Endothelial cell of umbilical vein (primary cell): ENCODE measurements around the gene HLA-DPA1. TPM values are rescaled to one million over a fixed set of nuclear protein-coding genes. Genes with fewer than 3 reads are reported as not detected.

Experiments used
- BruUV-seq: library from RNA; stranded (reverse); fragments of 400-500 nt; replicated peaks from 2 replicates; lab custom pipeline; 2021; lab: Mats Ljungman, UMichigan
- CTCF ChIA-PET: fragments of 300-600, 350-600 bp; sonication (Branson Sonifier 250); formaldehyde crosslinking; loops from one replicate; lab custom pipeline; 2021; ENCODE audit warnings: antibody characterized with exemption, inconsistent platforms; lab: Charles Lee
- POLR2A ChIA-PET: fragments of 300-600, 350-600 bp; sonication (Branson Sonifier 250); formaldehyde crosslinking; loops from one replicate; lab custom pipeline; 2021; ENCODE audit warnings: antibody characterized with exemption, inconsistent platforms; lab: Charles Lee
- DNase-seq: peaks from one replicate; pipeline ENCODE4 v3.0.0-alpha.2; 2011; ENCODE audit warnings: low read depth, low spot score
- FAIRE-seq: peaks from 2 replicates; lab custom pipeline; 2011; peaks lifted over from hg19 to GRCh38; lab: Jason Lieb, UNC
- H2AFZ ChIP-seq: 2 replicates; pipeline ENCODE4 v1.6.0; 2012; ENCODE audit warnings: low read depth, low read length, control low read depth, inconsistent platforms
- H3K27ac ChIP-seq: 2 replicates; pipeline ENCODE4 v1.5.1; 2011; ENCODE audit warnings: low read depth, mild to moderate bottlenecking, control low read depth, low read length, moderate library complexity; ENCODE audit not compliant: insufficient read depth
- H3K27me3 ChIP-seq, 2 experiments: 2 replicates each; pipeline versions ENCODE4 v1.6.0 to v1.6.1; 2011; ENCODE audit warnings: low read length in 2 of 2, mixed read lengths in 1 of 2; ENCODE audit not compliant: control insufficient read depth in 2 of 2, insufficient read depth in 2 of 2
- H3K36me3 ChIP-seq, 2 experiments: 2 replicates in 1 of 2; 3 replicates in 1 of 2; pipeline ENCODE4 v1.5.1; 2011; ENCODE audit warnings: low read length in 2 of 2, mild to moderate bottlenecking in 1 of 2, moderate library complexity in 1 of 2; ENCODE audit not compliant: control insufficient read depth in 2 of 2, insufficient read depth in 2 of 2; ENCODE audit errors: extremely low read depth in 1 of 2
- H3K4me1 ChIP-seq: 3 replicates; pipeline ENCODE4 v1.5.1; 2011; ENCODE audit warnings: mild to moderate bottlenecking, low read length; ENCODE audit not compliant: control insufficient read depth, insufficient read depth; ENCODE audit errors: extremely low read depth
- H3K4me2 ChIP-seq: 2 replicates; pipeline ENCODE4 v1.6.1; 2011; ENCODE audit warnings: low read length, control low read depth, mixed read lengths; ENCODE audit not compliant: insufficient read depth
- H3K4me3 ChIP-seq, 3 experiments: fragments of 200-600 bp in 1 of 3; sonication (generic), shearing (Covaris generic) in 1 of 3; replicated peaks in 1 of 3; 2 replicates each; pipeline ENCODE4 v1.5.1; 2011 to 2016; ENCODE audit warnings: control low read depth in 3 of 3, low read length in 3 of 3, mild to moderate bottlenecking in 2 of 3, inconsistent platforms in 1 of 3, low read depth in 1 of 3, moderate library complexity in 1 of 3; ENCODE audit not compliant: insufficient read depth in 1 of 3
- H3K79me2 ChIP-seq: 2 replicates; pipeline ENCODE4 v1.6.0; 2012; ENCODE audit warnings: low read length, inconsistent platforms; ENCODE audit not compliant: control insufficient read depth, insufficient read depth
- H3K9ac ChIP-seq: replicated peaks from 2 replicates; pipeline ENCODE3; 2011; ENCODE audit warnings: low read length, control low read depth; ENCODE audit not compliant: insufficient read depth; ENCODE audit errors: extremely low read depth
- H3K9me1 ChIP-seq: replicated peaks from 3 replicates; pipeline ENCODE4 v1.6.0; 2011; ENCODE audit warnings: mild to moderate bottlenecking, low read length; ENCODE audit not compliant: control insufficient read depth, insufficient read depth; ENCODE audit errors: extremely low read depth
- H3K9me3 ChIP-seq: replicated peaks from 2 replicates; pipeline ENCODE4 v1.5.1; 2012; ENCODE audit warnings: low read length, inconsistent platforms; ENCODE audit not compliant: control insufficient read depth, insufficient read depth
- H4K20me1 ChIP-seq: replicated peaks from 2 replicates; pipeline ENCODE3; 2011; ENCODE audit warnings: mild to moderate bottlenecking, low read length; ENCODE audit not compliant: control insufficient read depth, insufficient read depth; ENCODE audit errors: extremely low read depth
- EZH2 ChIP-seq: IDR thresholded peaks from 2 replicates; pipeline ENCODE4 v1.6.1; 2012; ENCODE audit warnings: borderline replicate concordance, low read depth, mild to moderate bottlenecking, moderate library complexity, low read length, inconsistent platforms; ENCODE audit not compliant: severe bottlenecking
- FOS ChIP-seq: IDR thresholded peaks from 2 replicates; pipeline ENCODE4 v1.6.1; 2011; ENCODE audit warnings: mild to moderate bottlenecking, low read length, moderate library complexity, borderline replicate concordance; ENCODE audit not compliant: insufficient read depth
- GATA2 ChIP-seq: IDR thresholded peaks from 2 replicates; pipeline ENCODE4 v1.7.0; 2011; ENCODE audit warnings: low read depth, mild to moderate bottlenecking, moderate library complexity, mixed read lengths, low read length; ENCODE audit not compliant: insufficient read length, insufficient read depth
- JUN ChIP-seq: IDR thresholded peaks from 2 replicates; pipeline ENCODE4 v1.6.1; 2011; ENCODE audit warnings: borderline replicate concordance, low read depth; ENCODE audit not compliant: insufficient read length, insufficient read depth
- MYC ChIP-seq: IDR thresholded peaks from one replicate; pipeline ENCODE4 v1.6.1; 2011; ENCODE audit warnings: mild to moderate bottlenecking, low read depth, low read length
- POLR2A ChIP-seq: IDR thresholded peaks from 2 replicates; pipeline ENCODE4 v1.6.1; 2012; ENCODE audit warnings: low read depth, mild to moderate bottlenecking, control low read depth, low read length
- POLR2AphosphoS5 ChIP-seq: IDR thresholded peaks from 2 replicates; pipeline ENCODE4 v1.6.1; 2012; ENCODE audit warnings: low read depth, mild to moderate bottlenecking, control low read depth, low read length, moderate library complexity; ENCODE audit not compliant: insufficient read depth
- dilution Hi-C: fragments of 300-500 bp; cut with MboI; formaldehyde crosslinking; loops from one replicate; pipeline ENCODE4 v1.15.0; 2019; ENCODE audit warnings: low sequenced_read_pairs; ENCODE audit not compliant: extremely low pct_ligation_motif_present
- intact Hi-C: fragments of 100-400 bp; cut with micrococcal nuclease; formaldehyde crosslinking; loops from one replicate; pipeline ENCODE4 v1.10.0; 2022
- polyA plus RNA-seq, 4 experiments: library from polyadenylated mRNA; depleted of rRNA in 3 of 4; stranded (reverse) in 3 of 4; unstranded in 1 of 4; fragments of >200 nt; gene quantifications; 2 replicates each; pipeline versions ENCODE4 v1.2.1 to v1.2.3, GENCODE V29; 2011 to 2012; ENCODE audit warnings: missing spikeins in 1 of 4
- total RNA-seq: library from RNA; stranded (reverse); gene quantifications from 2 replicates; pipeline ENCODE4 v1.2.3, GENCODE V29; 2021
- TF ChIP-seq, protein P1 (sequence below): IDR thresholded peaks from 2 replicates; pipeline ENCODE4 v1.6.1; 2011; ENCODE audit not compliant: insufficient read depth, insufficient read length
- TF ChIP-seq, protein P2 (sequence below), 2 donors: IDR thresholded peaks; 1 replicate in 1 of 2; 2 replicates in 1 of 2; pipeline ENCODE4 v1.5.1; 2011; ENCODE audit warnings: low read length in 2 of 2, mild to moderate bottlenecking in 2 of 2, moderate library complexity in 2 of 2, control low read depth in 1 of 2, inconsistent platforms in 1 of 2, low read depth in 1 of 2; ENCODE audit not compliant: insufficient read depth in 1 of 2; ENCODE audit errors: extremely low read depth in 1 of 2

HLA-DPA1 gene
- total and polyA plus RNA-seq, 2 donors (not counting 3 experiments of a cell fraction or from before 2014, with no cell fraction given) = 23.2 TPM; not detected in 1

DNA sequence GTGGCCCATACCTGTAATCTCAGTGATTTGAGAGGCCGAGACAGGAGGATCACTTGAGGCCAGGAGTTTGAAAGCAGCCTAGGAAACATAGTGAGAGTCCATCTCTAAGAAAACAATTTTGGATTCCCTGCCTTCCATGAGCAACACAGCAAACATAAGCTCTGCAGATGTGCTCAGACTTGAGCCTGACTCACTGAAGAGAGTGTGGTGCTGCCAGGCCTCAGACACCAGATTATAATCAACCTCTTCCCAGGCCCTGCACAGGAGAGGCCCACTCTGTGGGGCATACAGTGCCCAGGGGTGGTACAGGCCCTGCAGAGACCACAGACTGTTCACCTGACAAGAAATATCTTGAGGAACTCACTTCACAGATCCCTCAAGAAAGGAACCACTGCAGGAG is 22.2 kb upstream of the HLA-DPA1 start:
- dilution Hi-C loops (no loop called here), intact Hi-C loops (no loop called here)
- no peaks in the 10 kb centered on the region for H4K20me1 ChIP-seq
- no peaks in the 10 kb centered on the region for H3K9me3 ChIP-seq
- no peaks in the 10 kb centered on the region for H3K79me2 ChIP-seq
- no peaks in the 10 kb centered on the region for H3K36me3 ChIP-seq
- TF ChIP-seq, protein P1, sequence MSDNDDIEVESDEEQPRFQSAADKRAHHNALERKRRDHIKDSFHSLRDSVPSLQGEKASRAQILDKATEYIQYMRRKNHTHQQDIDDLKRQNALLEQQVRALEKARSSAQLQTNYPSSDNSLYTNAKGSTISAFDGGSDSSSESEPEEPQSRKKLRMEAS = no peak
- TF ChIP-seq MYC (no peak), POLR2A (no peak), POLR2AphosphoS5 (no peak), FOS (no peak), EZH2 (no peak), JUN (no peak), GATA2 (no peak)
- TF ChIP-seq, protein P2, sequence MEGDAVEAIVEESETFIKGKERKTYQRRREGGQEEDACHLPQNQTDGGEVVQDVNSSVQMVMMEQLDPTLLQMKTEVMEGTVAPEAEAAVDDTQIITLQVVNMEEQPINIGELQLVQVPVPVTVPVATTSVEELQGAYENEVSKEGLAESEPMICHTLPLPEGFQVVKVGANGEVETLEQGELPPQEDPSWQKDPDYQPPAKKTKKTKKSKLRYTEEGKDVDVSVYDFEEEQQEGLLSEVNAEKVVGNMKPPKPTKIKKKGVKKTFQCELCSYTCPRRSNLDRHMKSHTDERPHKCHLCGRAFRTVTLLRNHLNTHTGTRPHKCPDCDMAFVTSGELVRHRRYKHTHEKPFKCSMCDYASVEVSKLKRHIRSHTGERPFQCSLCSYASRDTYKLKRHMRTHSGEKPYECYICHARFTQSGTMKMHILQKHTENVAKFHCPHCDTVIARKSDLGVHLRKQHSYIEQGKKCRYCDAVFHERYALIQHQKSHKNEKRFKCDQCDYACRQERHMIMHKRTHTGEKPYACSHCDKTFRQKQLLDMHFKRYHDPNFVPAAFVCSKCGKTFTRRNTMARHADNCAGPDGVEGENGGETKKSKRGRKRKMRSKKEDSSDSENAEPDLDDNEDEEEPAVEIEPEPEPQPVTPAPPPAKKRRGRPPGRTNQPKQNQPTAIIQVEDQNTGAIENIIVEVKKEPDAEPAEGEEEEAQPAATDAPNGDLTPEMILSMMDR (IDR thresholded peaks at IDR 0.05; ENCODE audit: extremely low read depth in 1 of 2, insufficient read depth in 1 of 2, low read depth in 1 of 2, low read length in 2 of 2) = no peak
- H3K27ac ChIP-seq = no peak overlapping the region
- H3K4me2 ChIP-seq = no peak overlapping the region
- H3K27me3 ChIP-seq = peaks cover 20 to 25% of the 10 kb centered on the region in 2 experiments
- ChIA-PET CTCF (interaction anchor here (1.1 kb wide), 1 partner anchor 15 kb away, joined by 3 read pairs; no protein-coding TSS in a partner anchor), POLR2A (no interaction called here)
- no peak overlapping the region for H2AFZ ChIP-seq
- no peak overlapping the region for H3K4me3 ChIP-seq
- no TSS peak for BruUV-seq
- no peak for DNase-seq
- H3K9me1 ChIP-seq = no peaks in the 10 kb centered on the region
- no peak overlapping the region for H3K9ac ChIP-seq
- H3K4me1 ChIP-seq = no peaks in the 10 kb centered on the region
- FAIRE-seq = no peak
